Measurements from ENCODE around the gene TTI1. TPM values are rescaled to one million over a fixed set of nuclear protein-coding genes. Genes with fewer than 3 reads are reported as not detected.

The TTI1 gene
- total and polyA plus RNA-seq, 2 experiments from 2014 or later = 17.8 to 56.4 TPM

DNA sequence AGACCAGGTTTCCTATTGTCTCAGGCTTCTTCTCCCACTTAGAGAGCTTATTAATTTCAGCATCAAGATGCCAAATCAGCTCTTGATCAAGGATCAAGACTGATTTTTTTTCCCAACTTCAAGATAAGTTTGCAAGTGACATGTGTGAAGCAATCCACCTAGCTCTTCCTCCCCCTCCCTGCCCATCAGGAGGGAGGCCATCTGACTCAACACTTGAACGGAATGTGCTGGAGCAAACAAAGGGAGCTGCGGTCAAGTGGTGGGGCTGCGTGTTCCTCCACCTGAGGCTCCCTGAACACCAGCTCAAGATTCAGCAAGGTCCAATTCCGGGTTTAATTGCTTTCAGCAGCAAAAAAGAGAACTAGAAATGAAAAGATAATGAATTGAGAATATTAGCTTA is 38.7 kb downstream of the TTI1 start (continued):
- TF ChIP-seq NANOG (IDR thresholded peaks at IDR 0.05; ENCODE audit: borderline replicate concordance) (no peak), CREB1 (CRISPR knock-in tag; IDR thresholded peaks at IDR 0.05; ENCODE audit: low read depth) (no peak), POLR2AphosphoS5 (IDR thresholded peaks at IDR 0.05; ENCODE audit: low read depth) (no peak), EZH2 (IDR thresholded peaks at IDR 0.05; ENCODE audit: low read depth, unreplicated experiment) (no peak), JUNB (IDR thresholded peaks at IDR 0.05; ENCODE audit: unreplicated experiment) (no peak), EZH2phosphoT487 (IDR thresholded peaks at IDR 0.05; ENCODE audit: unreplicated experiment) (no peak)
- TF ChIP-seq, protein P1, sequence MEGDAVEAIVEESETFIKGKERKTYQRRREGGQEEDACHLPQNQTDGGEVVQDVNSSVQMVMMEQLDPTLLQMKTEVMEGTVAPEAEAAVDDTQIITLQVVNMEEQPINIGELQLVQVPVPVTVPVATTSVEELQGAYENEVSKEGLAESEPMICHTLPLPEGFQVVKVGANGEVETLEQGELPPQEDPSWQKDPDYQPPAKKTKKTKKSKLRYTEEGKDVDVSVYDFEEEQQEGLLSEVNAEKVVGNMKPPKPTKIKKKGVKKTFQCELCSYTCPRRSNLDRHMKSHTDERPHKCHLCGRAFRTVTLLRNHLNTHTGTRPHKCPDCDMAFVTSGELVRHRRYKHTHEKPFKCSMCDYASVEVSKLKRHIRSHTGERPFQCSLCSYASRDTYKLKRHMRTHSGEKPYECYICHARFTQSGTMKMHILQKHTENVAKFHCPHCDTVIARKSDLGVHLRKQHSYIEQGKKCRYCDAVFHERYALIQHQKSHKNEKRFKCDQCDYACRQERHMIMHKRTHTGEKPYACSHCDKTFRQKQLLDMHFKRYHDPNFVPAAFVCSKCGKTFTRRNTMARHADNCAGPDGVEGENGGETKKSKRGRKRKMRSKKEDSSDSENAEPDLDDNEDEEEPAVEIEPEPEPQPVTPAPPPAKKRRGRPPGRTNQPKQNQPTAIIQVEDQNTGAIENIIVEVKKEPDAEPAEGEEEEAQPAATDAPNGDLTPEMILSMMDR (conservative IDR thresholded peaks at IDR 0.05; ENCODE audit: low read depth in 2 of 2) = no peak

- Histone ChIP-seq H4K20me1 (replicated peaks; ENCODE audit: insufficient read depth) (peaks cover 8% of the 10 kb centered on the region), H3K4me1 (ENCODE audit: insufficient read depth) (peaks cover 5% of the 10 kb centered on the region; the same call in 1 of the 2 replicates), H3K27ac (ENCODE audit: low read depth) (no peak overlapping the region), H3K9me2 (ENCODE audit: insufficient read depth) (no peaks in the 10 kb centered on the region), H3K27me3 (ENCODE audit: insufficient read depth) (no peaks in the 10 kb centered on the region), H2AFZ (no peak overlapping the region), H3F3A (replicated peaks; ENCODE audit: low read depth) (no peaks in the 10 kb centered on the region), H3K36me3 (ENCODE audit: insufficient read depth) (peaks cover 22% of the 10 kb centered on the region), H3K79me2 (replicated peaks; ENCODE audit: insufficient read depth) (no peaks in the 10 kb centered on the region), H3K4me2 (no peak overlapping the region), H3K4me3 (no peak overlapping the region)
- Mint-ChIP-seq H3K4me1 (peaks cover 13% of the 10 kb centered on the region; the same call in 2 of the 3 replicates), H3K27me3 (ENCODE audit: insufficient read depth, low read depth, poor library complexity) (peaks cover 2% of the 10 kb centered on the region), H3K9me3 (no peaks in the 10 kb centered on the region), H3K27ac (no peak overlapping the region), H3K4me3 (no peak overlapping the region), H3K36me3 (ENCODE audit: low read depth) (peaks cover 54% of the 10 kb centered on the region)
- peak; percentile 46 for DNase-seq (ENCODE audit: low spot score)
- peak; percentile 43 for ATAC-seq
- TF ChIP-seq, protein P1 (conservative IDR thresholded peaks at IDR 0.05; ENCODE audit: low read depth in 2 of 2) = peak; percentile 49 to 59
- TF ChIP-seq POLR2AphosphoS5 (IDR thresholded peaks at IDR 0.05; ENCODE audit: low read depth) = no peak
Observed at GRCh38 chr20:37992802-37993409, 40.4 kb downstream of the TTI1 start.

DNA sequence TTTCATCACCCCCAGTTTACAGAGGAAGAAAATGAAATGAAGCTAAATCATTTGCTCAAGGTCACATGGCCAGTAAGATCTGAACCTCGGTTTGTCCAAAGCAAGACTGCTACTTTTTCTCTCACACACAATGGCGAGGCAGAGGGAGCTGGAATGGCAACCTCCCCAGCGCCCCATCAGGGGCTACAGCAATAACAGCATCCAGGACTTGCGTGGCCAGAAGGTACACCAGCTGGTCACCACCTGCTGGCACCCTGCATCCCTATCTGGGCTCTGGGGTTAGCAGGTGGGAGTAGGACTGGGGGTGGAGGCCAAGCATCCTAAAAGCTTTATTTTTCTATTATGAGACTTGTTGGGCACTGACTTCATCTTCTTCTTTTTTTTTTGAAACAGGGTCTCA is 41.3 kb downstream of the TTI1 start:
- Histone ChIP-seq H3K9me2 (ENCODE audit: insufficient read depth) (no peaks in the 10 kb centered on the region), H3K4me2 (no peak overlapping the region), H3K79me2 (replicated peaks; ENCODE audit: insufficient read depth) (no peaks in the 10 kb centered on the region), H2AFZ (no peak overlapping the region), H4K20me1 (replicated peaks; ENCODE audit: insufficient read depth) (peaks cover 8% of the 10 kb centered on the region), H3K27ac (ENCODE audit: low read depth) (no peak overlapping the region), H3F3A (replicated peaks; ENCODE audit: low read depth) (no peaks in the 10 kb centered on the region), H3K36me3 (ENCODE audit: insufficient read depth) (peaks cover 13% of the 10 kb centered on the region), H3K4me3 (no peak overlapping the region), H3K27me3 (ENCODE audit: insufficient read depth) (no peaks in the 10 kb centered on the region), H3K4me1 (ENCODE audit: insufficient read depth) (peaks cover 5% of the 10 kb centered on the region; the same call in 1 of the 2 replicates)
- Mint-ChIP-seq H3K4me1 (peaks cover 13% of the 10 kb centered on the region; the same call in 2 of the 3 replicates), H3K27ac (no peak overlapping the region), H3K4me3 (no peak overlapping the region), H3K9me3 (no peaks in the 10 kb centered on the region), H3K27me3 (ENCODE audit: insufficient read depth, low read depth, poor library complexity) (peaks cover 3% of the 10 kb centered on the region), H3K36me3 (ENCODE audit: low read depth) (peaks cover 46% of the 10 kb centered on the region)
- DNase-seq (ENCODE audit: low spot score) (no peak), ATAC-seq (no peak)
- TF ChIP-seq JUNB (IDR thresholded peaks at IDR 0.05; ENCODE audit: unreplicated experiment) (no peak), STAT1 (IDR thresholded peaks at IDR 0.05; ENCODE audit: unreplicated experiment) (no peak), POLR2AphosphoS5 (IDR thresholded peaks at IDR 0.05; ENCODE audit: low read depth) (no peak), ZNF331 (CRISPR knock-in tag; IDR thresholded peaks at IDR 0.05; ENCODE audit: low read depth) (no peak), EZH2phosphoT487 (IDR thresholded peaks at IDR 0.05; ENCODE audit: unreplicated experiment) (no peak)
- TF ChIP-seq, protein P2, sequence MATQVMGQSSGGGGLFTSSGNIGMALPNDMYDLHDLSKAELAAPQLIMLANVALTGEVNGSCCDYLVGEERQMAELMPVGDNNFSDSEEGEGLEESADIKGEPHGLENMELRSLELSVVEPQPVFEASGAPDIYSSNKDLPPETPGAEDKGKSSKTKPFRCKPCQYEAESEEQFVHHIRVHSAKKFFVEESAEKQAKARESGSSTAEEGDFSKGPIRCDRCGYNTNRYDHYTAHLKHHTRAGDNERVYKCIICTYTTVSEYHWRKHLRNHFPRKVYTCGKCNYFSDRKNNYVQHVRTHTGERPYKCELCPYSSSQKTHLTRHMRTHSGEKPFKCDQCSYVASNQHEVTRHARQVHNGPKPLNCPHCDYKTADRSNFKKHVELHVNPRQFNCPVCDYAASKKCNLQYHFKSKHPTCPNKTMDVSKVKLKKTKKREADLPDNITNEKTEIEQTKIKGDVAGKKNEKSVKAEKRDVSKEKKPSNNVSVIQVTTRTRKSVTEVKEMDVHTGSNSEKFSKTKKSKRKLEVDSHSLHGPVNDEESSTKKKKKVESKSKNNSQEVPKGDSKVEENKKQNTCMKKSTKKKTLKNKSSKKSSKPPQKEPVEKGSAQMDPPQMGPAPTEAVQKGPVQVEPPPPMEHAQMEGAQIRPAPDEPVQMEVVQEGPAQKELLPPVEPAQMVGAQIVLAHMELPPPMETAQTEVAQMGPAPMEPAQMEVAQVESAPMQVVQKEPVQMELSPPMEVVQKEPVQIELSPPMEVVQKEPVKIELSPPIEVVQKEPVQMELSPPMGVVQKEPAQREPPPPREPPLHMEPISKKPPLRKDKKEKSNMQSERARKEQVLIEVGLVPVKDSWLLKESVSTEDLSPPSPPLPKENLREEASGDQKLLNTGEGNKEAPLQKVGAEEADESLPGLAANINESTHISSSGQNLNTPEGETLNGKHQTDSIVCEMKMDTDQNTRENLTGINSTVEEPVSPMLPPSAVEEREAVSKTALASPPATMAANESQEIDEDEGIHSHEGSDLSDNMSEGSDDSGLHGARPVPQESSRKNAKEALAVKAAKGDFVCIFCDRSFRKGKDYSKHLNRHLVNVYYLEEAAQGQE (IDR thresholded peaks at IDR 0.05; ENCODE audit: unreplicated experiment) = no peak
